Measurements from ENCODE around the gene CPNE7. TPM values are rescaled to one million over a fixed set of nuclear protein-coding genes. Genes with fewer than 3 reads are reported as not detected.

Gene CPNE7
- total and polyA plus RNA-seq, 2 of the 8 experiments (the other 6 are each of a cell fraction or from before 2014, with no cell fraction given): 10.0 to 23.7 TPM

GRCh38 chr16:89600956-89601355 is 25.4 kb downstream of the CPNE7 start (continued):
- no peak for TF ChIP-seq CHD7 (IDR thresholded peaks at IDR 0.05; ENCODE audit: insufficient replicate concordance, low read length)
- TF ChIP-seq GTF2F1 (IDR thresholded peaks at IDR 0.05; ENCODE audit: borderline replicate concordance, low read depth, low read length): no peak
- no peak for TF ChIP-seq SIRT6 (IDR thresholded peaks at IDR 0.05; ENCODE audit: low read length)
- TF ChIP-seq SIN3A (conservative IDR thresholded peaks at IDR 0.05 in 1 of 2, IDR thresholded peaks at IDR 0.05 in 1 of 2; ENCODE audit: low read depth in 1 of 2, low read length in 2 of 2): no peak
- no peak for TF ChIP-seq SRF (IDR thresholded peaks at IDR 0.05; ENCODE audit: low read depth, low read length)
- no peak for TF ChIP-seq POLR2AphosphoS5 (IDR thresholded peaks at IDR 0.05; ENCODE audit: low read depth, low read length)
- TF ChIP-seq TBP (IDR thresholded peaks at IDR 0.05; ENCODE audit: low read depth, low read length): no peak
- no peak for TF ChIP-seq CTCF (IDR thresholded peaks at IDR 0.05; ENCODE audit: control extremely low read depth in 1 of 3, insufficient read depth in 1 of 3, low read depth in 1 of 3, low read length in 3 of 3)
- TF ChIP-seq KDM1A (IDR thresholded peaks at IDR 0.05; ENCODE audit: borderline replicate concordance, low read length): no peak
- TF ChIP-seq JUND (IDR thresholded peaks at IDR 0.05; ENCODE audit: low read length): no peak

All from H1 (cell line).